H1 (cell line): ENCODE results near the gene DHDDS. TPM values are rescaled to one million over a fixed set of nuclear protein-coding genes. Genes with fewer than 3 reads are reported as not detected.

Experiments
- CBX5 ChIP-seq: fragments of 300-800, 300-1000 bp; sonication (generic); IDR thresholded peaks from 2 replicates; pipeline ENCODE4 v1.7.1; 2016; ENCODE audit warnings: antibody characterized with exemption, low read length, low read depth
- CTBP2 ChIP-seq: IDR thresholded peaks from 2 replicates; pipeline ENCODE4 v1.7.0; 2011; ENCODE audit warnings: borderline replicate concordance, mild to moderate bottlenecking, moderate library complexity, mixed read lengths, low read length; ENCODE audit not compliant: insufficient read depth, insufficient read length
- SAP30 ChIP-seq: fragments of 300-600 bp; sonication (generic); IDR thresholded peaks from 2 replicates; pipeline ENCODE4 v1.7.1; 2012; ENCODE audit warnings: low read length, moderate library complexity, mild to moderate bottlenecking, inconsistent platforms; ENCODE audit not compliant: insufficient read depth, insufficient replicate concordance
- polyA plus RNA-seq, 7 experiments: library from polyadenylated mRNA; depleted of rRNA in 3 of 7; stranded (reverse) in 5 of 7; unstranded in 2 of 7; fragments of >200 nt in 5 of 7; fragments of 200-250 nt in 2 of 7; gene quantifications; 1 replicate in 5 of 7; 2 replicates in 1 of 7; 4 replicates in 1 of 7; pipeline versions ENCODE4 v1.2.1 to v1.2.3, GENCODE V29; 2011 to 2013; ENCODE audit warnings: missing spikeins in 2 of 7, mixed read lengths in 2 of 7
- total RNA-seq: library from RNA; stranded (reverse); fragmentation: NEBNext Ultra II Directional; extraction: Animal tissue kit (Norgen Biotek cat#: 25700); gene quantifications from 2 replicates; pipeline ENCODE4 v1.2.1, GENCODE V29; 2021
- TF ChIP-seq, protein P1 (sequence below): IDR thresholded peaks from 2 replicates; pipeline ENCODE4 v1.6.1; 2011; ENCODE audit warnings: low read depth, mild to moderate bottlenecking, low read length; ENCODE audit not compliant: insufficient read depth
- TF ChIP-seq, protein P2 (sequence below): IDR thresholded peaks from 2 replicates; pipeline ENCODE4 v1.6.1; 2012; ENCODE audit warnings: inconsistent platforms

The DHDDS gene
- total and polyA plus RNA-seq, 2 of the 8 experiments (the other 6 are each of a cell fraction or from before 2014, with no cell fraction given), result 28.3 to 44.6 TPM

DNA sequence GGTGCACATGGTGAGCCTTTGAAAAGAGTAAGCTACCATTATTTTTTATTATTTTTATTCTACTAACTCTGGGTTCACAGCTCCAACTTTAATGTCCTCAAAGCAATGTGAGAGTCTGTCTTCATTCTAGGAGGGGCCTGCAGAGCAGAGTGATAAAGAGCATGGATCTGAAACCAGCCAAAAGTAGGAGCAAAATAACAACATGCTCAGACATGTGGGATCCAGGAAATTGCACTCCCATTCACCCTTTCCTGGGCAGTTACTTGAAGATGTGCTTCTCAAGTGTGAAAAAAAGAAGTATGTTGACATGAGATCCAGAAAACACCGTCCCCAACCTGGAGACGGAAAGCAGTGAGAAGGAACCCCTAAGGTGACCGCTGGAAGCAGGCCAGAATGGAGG, 30.2 kb upstream of the DHDDS start (continued):
- TF ChIP-seq, protein P1, sequence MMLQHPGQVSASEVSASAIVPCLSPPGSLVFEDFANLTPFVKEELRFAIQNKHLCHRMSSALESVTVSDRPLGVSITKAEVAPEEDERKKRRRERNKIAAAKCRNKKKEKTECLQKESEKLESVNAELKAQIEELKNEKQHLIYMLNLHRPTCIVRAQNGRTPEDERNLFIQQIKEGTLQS, result no peak
- TF ChIP-seq SAP30 (no peak), CBX5 (no peak), CTBP2 (no peak)
- TF ChIP-seq, protein P2, sequence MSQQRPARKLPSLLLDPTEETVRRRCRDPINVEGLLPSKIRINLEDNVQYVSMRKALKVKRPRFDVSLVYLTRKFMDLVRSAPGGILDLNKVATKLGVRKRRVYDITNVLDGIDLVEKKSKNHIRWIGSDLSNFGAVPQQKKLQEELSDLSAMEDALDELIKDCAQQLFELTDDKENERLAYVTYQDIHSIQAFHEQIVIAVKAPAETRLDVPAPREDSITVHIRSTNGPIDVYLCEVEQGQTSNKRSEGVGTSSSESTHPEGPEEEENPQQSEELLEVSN, result no peak
- TF ChIP-seq, all 59 proteins: peak for 0
